Skeletal muscle tissue (tissue), 4 donors: ENCODE measurements around the gene PDE4D. TPM values are rescaled to one million over a fixed set of nuclear protein-coding genes. Genes with fewer than 3 reads are reported as not detected.

Source experiments
- H3K27ac ChIP-seq: one replicate; pipeline ENCODE4 v1.7.0; 2013; ENCODE audit warnings: mild to moderate bottlenecking, low read depth, low read length, inconsistent platforms
- H3K27me3 ChIP-seq, 3 donors: one replicate each; pipeline ENCODE4 v1.7.0; 2013; ENCODE audit warnings: low read length in 3 of 3; ENCODE audit not compliant: control insufficient read depth in 3 of 3, insufficient read depth in 3 of 3
- H3K36me3 ChIP-seq, 3 donors: one replicate each; pipeline ENCODE4 v1.7.0; 2013; ENCODE audit warnings: low read length in 3 of 3; ENCODE audit not compliant: control insufficient read depth in 3 of 3, insufficient read depth in 3 of 3
- H3K4me1 ChIP-seq, 3 donors: one replicate each; pipeline ENCODE4 v1.7.0; 2013; ENCODE audit warnings: low read length in 3 of 3, mild to moderate bottlenecking in 3 of 3; ENCODE audit not compliant: control insufficient read depth in 3 of 3, insufficient read depth in 3 of 3
- H3K4me3 ChIP-seq, 3 donors: one replicate each; pipeline ENCODE4 v1.7.0; 2013; ENCODE audit warnings: low read length in 3 of 3
- H3K9ac ChIP-seq, 3 donors: one replicate each; pipeline ENCODE4 v1.7.0; 2013; ENCODE audit warnings: low read length in 3 of 3, mild to moderate bottlenecking in 3 of 3, moderate library complexity in 2 of 3, low read depth in 1 of 3
- H3K9me3 ChIP-seq, 3 donors: one replicate each; pipeline ENCODE4 v1.7.0; 2013; ENCODE audit warnings: low read length in 3 of 3; ENCODE audit not compliant: control insufficient read depth in 3 of 3
- total RNA-seq: library from RNA; depleted of rRNA; stranded (reverse); fragments of >200 nt; gene quantifications from one replicate; pipeline ENCODE4 v1.2.3, GENCODE V29; 2014
- donor health status: Osteomylitis.

Gene PDE4D
- total RNA-seq, 1 donor from 2014 or later, result 59.0 TPM

- Histone ChIP-seq H3K4me1 (peaks cover 0 to 7% (median 6%) of the 10 kb centered on the region in 3 donors), H3K9ac (no peak overlapping the region), H3K27ac (no peak overlapping the region), H3K4me3 (no peak overlapping the region), H3K36me3 (no peaks in the 10 kb centered on the region), H3K9me3 (peaks cover 0 to 2% (median 0%) of the 10 kb centered on the region in 3 donors), H3K27me3 (no peaks in the 10 kb centered on the region)
These were observed 524.6 kb downstream of the PDE4D start for GRCh38 chr5:59368951-59369350.

GRCh38 chr5:59367791-59368394 lies 525.6 kb downstream of the PDE4D start:
- Histone ChIP-seq H3K9ac (peak overlapping the region in 2 of 3 donors; percentile 9 to 16), H3K4me1 (peaks cover 2 to 12% (median 7%) of the 10 kb centered on the region in 3 donors), H3K9me3 (no peaks in the 10 kb centered on the region), H3K4me3 (no peak overlapping the region), H3K27ac (peak overlapping the region; percentile 33), H3K27me3 (no peaks in the 10 kb centered on the region), H3K36me3 (no peaks in the 10 kb centered on the region)

GRCh38 chr5:59366784-59367183 lies 526.7 kb downstream of the PDE4D start:
- no peak overlapping the region for H3K4me3 ChIP-seq
- no peaks in the 10 kb centered on the region for H3K9me3 ChIP-seq
- H3K4me1 ChIP-seq, result peaks cover 2 to 12% (median 7%) of the 10 kb centered on the region in 3 donors
- H3K27ac ChIP-seq, result peak overlapping the region; percentile 63
- peak overlapping the region in 2 of 3 donors; percentile 1 to 35 for H3K9ac ChIP-seq
- no peaks in the 10 kb centered on the region for H3K27me3 ChIP-seq
- no peaks in the 10 kb centered on the region for H3K36me3 ChIP-seq

GRCh38 chr5:59362438-59362837 lies 531.1 kb downstream of the PDE4D start:
- Histone ChIP-seq H3K36me3 (no peaks in the 10 kb centered on the region), H3K27me3 (no peaks in the 10 kb centered on the region), H3K27ac (no peak overlapping the region), H3K9me3 (no peaks in the 10 kb centered on the region), H3K4me3 (no peak overlapping the region), H3K4me1 (peaks cover 9 to 18% (median 13%) of the 10 kb centered on the region in 3 donors), H3K9ac (no peak overlapping the region)

- Histone ChIP-seq H3K9ac (no peak overlapping the region), H3K9me3 (no peaks in the 10 kb centered on the region), H3K4me3 (no peak overlapping the region), H3K36me3 (no peaks in the 10 kb centered on the region), H3K4me1 (peaks cover 11 to 20% (median 13%) of the 10 kb centered on the region in 3 donors), H3K27ac (peak overlapping the region; percentile 10), H3K27me3 (no peaks in the 10 kb centered on the region)
These were observed 532.1 kb downstream of the PDE4D start for GRCh38 chr5:59361454-59361853.

- Histone ChIP-seq H3K27me3 (no peaks in the 10 kb centered on the region), H3K9ac (peak overlapping the region; percentile 14 to 51 (median 26)), H3K36me3 (no peaks in the 10 kb centered on the region), H3K9me3 (no peaks in the 10 kb centered on the region), H3K4me3 (peak overlapping the region; percentile 1 to 56 (median 24)), H3K27ac (peak overlapping the region; percentile 71), H3K4me1 (peaks cover 11 to 20% (median 13%) of the 10 kb centered on the region in 3 donors)
These were observed 533.4 kb downstream of the PDE4D start for GRCh38 chr5:59360130-59360555.

- Histone ChIP-seq H3K9me3 (no peaks in the 10 kb centered on the region), H3K36me3 (no peaks in the 10 kb centered on the region), H3K27ac (peak overlapping the region; percentile 86), H3K4me1 (peaks cover 7 to 24% (median 8%) of the 10 kb centered on the region in 3 donors), H3K9ac (peak overlapping the region; percentile 63 to 82 (median 76)), H3K27me3 (no peaks in the 10 kb centered on the region), H3K4me3 (peak overlapping the region; percentile 25 to 57 (median 41))
These were observed 535.3 kb downstream of the PDE4D start for GRCh38 chr5:59358005-59358861.

- Histone ChIP-seq H3K4me3 (peak overlapping the region; percentile 63 to 75 (median 65)), H3K9ac (peak overlapping the region; percentile 63 to 82 (median 76)), H3K36me3 (no peaks in the 10 kb centered on the region), H3K4me1 (peaks cover 6 to 28% (median 12%) of the 10 kb centered on the region in 3 donors), H3K9me3 (no peaks in the 10 kb centered on the region), H3K27me3 (no peaks in the 10 kb centered on the region), H3K27ac (peak overlapping the region; percentile 86)
These were observed 536.0 kb downstream of the PDE4D start for GRCh38 chr5:59357381-59357977.

- peak overlapping the region; percentile 76 to 82 (median 81) for H3K9ac ChIP-seq
- H3K4me3 ChIP-seq, result peak overlapping the region; percentile 63 to 75 (median 65)
- H3K36me3 ChIP-seq, result no peaks in the 10 kb centered on the region
- peak overlapping the region; percentile 86 for H3K27ac ChIP-seq
- H3K9me3 ChIP-seq, result no peaks in the 10 kb centered on the region
- H3K4me1 ChIP-seq, result peaks cover 9 to 34% (median 16%) of the 10 kb centered on the region in 3 donors
- H3K27me3 ChIP-seq, result no peaks in the 10 kb centered on the region
These were observed 536.6 kb downstream of the PDE4D start for GRCh38 chr5:59356813-59357380.
